Spleen (tissue), 11 donors: ENCODE measurements around the gene TAF3. TPM values are rescaled to one million over a fixed set of nuclear protein-coding genes. Genes with fewer than 3 reads are reported as not detected.

ENCODE experiments used
- DNase-seq: peaks from one replicate; pipeline ENCODE4 v3.0.0-alpha.2; 2020
- H3K27ac ChIP-seq, 8 donors: fragments of 200-600 bp; sonication (generic) in 7 of 8; 1 replicate in 4 of 8; 2 replicates in 4 of 8; pipeline versions ENCODE4 v1.5.0 to v1.8.0; 2016 to 2021; ENCODE audit warnings: inconsistent platforms in 4 of 8, mild to moderate bottlenecking in 4 of 8, moderate library complexity in 1 of 8
- H3K27me3 ChIP-seq, 7 donors: fragments of 200-600 bp; sonication (generic) in 6 of 7; replicated peaks in 1 of 7; 1 replicate in 4 of 7; 2 replicates in 3 of 7; pipeline versions ENCODE4 v1.5.0 to v1.8.0; 2016 to 2021; ENCODE audit warnings: inconsistent platforms in 3 of 7, mild to moderate bottlenecking in 1 of 7
- H3K36me3 ChIP-seq, 6 donors: fragments of 200-600 bp; sonication (generic) in 5 of 6; 1 replicate in 4 of 6; 2 replicates in 2 of 6; pipeline versions ENCODE4 v1.5.0 to v1.8.0; 2016 to 2021; ENCODE audit warnings: inconsistent platforms in 2 of 6
- H3K4me1 ChIP-seq, 6 donors: fragments of 200-600 bp; sonication (generic) in 5 of 6; 1 replicate in 3 of 6; 2 replicates in 3 of 6; pipeline versions ENCODE4 v1.5.0 to v1.8.0; 2016 to 2021; ENCODE audit warnings: inconsistent platforms in 3 of 6
- H3K4me3 ChIP-seq, 8 donors: fragments of 200-600 bp; sonication (generic) in 7 of 8; 1 replicate in 4 of 8; 2 replicates in 4 of 8; pipeline versions ENCODE4 v1.5.0 to v1.8.0; 2016 to 2021; ENCODE audit warnings: inconsistent platforms in 4 of 8, mild to moderate bottlenecking in 4 of 8, moderate library complexity in 2 of 8
- H3K9me3 ChIP-seq, 8 donors: fragments of 200-600 bp; sonication (generic) in 7 of 8; 1 replicate in 4 of 8; 2 replicates in 4 of 8; pipeline versions ENCODE4 v1.5.0 to v1.8.0; 2016 to 2021; ENCODE audit warnings: inconsistent platforms in 4 of 8
- POLR2A ChIP-seq, 3 donors: fragments of 450-650 bp; IDR thresholded peaks; one replicate each; pipeline ENCODE4 v1.5.1; 2017; ENCODE audit warnings: antibody characterized with exemption in 3 of 3, mild to moderate bottlenecking in 1 of 3
- POLR2AphosphoS5 ChIP-seq, 3 donors: sonication (generic); formaldehyde crosslinking; IDR thresholded peaks; one replicate each; pipeline ENCODE4 v1.5.1; 2017; ENCODE audit warnings: antibody characterized with exemption in 3 of 3
- WGBS, 5 donors: extraction: QIAGEN DNeasy Blood & Tissue Kit in 3 of 5; methylation state at CpG; one replicate each; pipeline versions ENCODE4 v1.1.5 to v1.1.7; 2013 to 2018; 5-methylcytosine and 5-hydroxymethylcytosine counted together
- intact Hi-C: fragments of 100-400 bp; cut with DNase I; formaldehyde crosslinking; loops from one replicate; pipeline ENCODE4 v1.15.0; 2023; ENCODE audit warnings: low total_unique reads
- polyA plus RNA-seq, 3 donors: library from polyadenylated mRNA; stranded (reverse); fragments of 200-250 nt; gene quantifications; one replicate each; pipeline ENCODE4 v1.2.1, GENCODE V29; 2013
- total RNA-seq, 7 donors: library from RNA; depleted of rRNA in 3 of 7; stranded (reverse); fragments of >200 nt in 3 of 7; fragmentation: NEBNext Ultra II Directional in 4 of 7; extraction: Animal tissue kit (Norgen Biotek cat#: 25700) in 4 of 7; gene quantifications; one replicate each; pipeline versions ENCODE4 v1.1.0 to v1.2.1, GENCODE V29; 2016 to 2021
- TF ChIP-seq, protein P1 (sequence below), 11 experiments: fragments of 200-600 bp in 7 of 11; fragments of 450-650 bp in 4 of 11; sonication (generic) in 4 of 11; IDR thresholded peaks in 8 of 11; conservative IDR thresholded peaks in 3 of 11; 1 replicate in 7 of 11; 2 replicates in 4 of 11; pipeline versions ENCODE4 v1.4.0 to v1.8.0; 2016 to 2021; ENCODE audit warnings: antibody characterized with exemption in 11 of 11, inconsistent platforms in 4 of 11, mild to moderate bottlenecking in 1 of 11
- donor health status: healthy with polysubstance abuse.
- donor health status: DM: no; HTN: no; CAD: no; lungs with moderate emphysema.
- donor health status: DM: no; HTN: no; CAD: no.
- donor health status: Bipolar disorder and iron deficiency.
- donor health status: healthy.
- donor health status: DM: no; HTN: no; CAD: no.
- donor health status: DM: yes; HTN: yes; CAD: no.

TAF3 gene
- total and polyA plus RNA-seq, 10 donors, result 2.7 to 13.0 (median 9.8) TPM

DNA sequence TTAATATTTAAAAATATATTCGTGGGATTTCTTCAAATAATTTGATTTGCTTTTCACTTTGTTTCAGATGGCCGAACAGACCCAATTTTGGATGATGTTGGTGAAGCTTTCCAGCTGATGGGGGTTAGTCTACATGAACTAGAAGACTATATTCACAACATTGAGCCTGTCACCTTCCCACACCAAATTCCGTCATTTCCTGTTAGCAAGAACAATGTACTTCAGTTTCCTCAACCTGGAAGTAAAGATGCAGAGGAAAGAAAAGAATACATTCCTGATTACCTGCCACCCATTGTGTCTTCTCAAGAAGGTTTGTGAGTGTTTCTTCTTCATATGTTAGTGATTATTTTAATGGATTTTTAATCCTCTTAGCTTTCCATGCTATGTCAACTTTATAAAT is 5.9 kb downstream of the TAF3 start:
- H3K36me3 ChIP-seq, result peaks cover 0 to 75% (median 28%) of the 10 kb centered on the region in 6 donors
- peaks cover 15 to 35% (median 18%) of the 10 kb centered on the region in 6 donors for H3K4me1 ChIP-seq
- H3K9me3 ChIP-seq, result no peaks in the 10 kb centered on the region
- intact Hi-C loops, result no loop called here
- no peak overlapping the region for H3K4me3 ChIP-seq
- 92 to 96% (median 95%) methylated on average over 3 of the region's 3 CpGs for WGBS, 5 donors
- no peak for DNase-seq
- TF ChIP-seq POLR2A (IDR thresholded peaks at IDR 0.05), result no peak
- no peak for TF ChIP-seq POLR2AphosphoS5 (IDR thresholded peaks at IDR 0.05)
- TF ChIP-seq, protein P1, sequence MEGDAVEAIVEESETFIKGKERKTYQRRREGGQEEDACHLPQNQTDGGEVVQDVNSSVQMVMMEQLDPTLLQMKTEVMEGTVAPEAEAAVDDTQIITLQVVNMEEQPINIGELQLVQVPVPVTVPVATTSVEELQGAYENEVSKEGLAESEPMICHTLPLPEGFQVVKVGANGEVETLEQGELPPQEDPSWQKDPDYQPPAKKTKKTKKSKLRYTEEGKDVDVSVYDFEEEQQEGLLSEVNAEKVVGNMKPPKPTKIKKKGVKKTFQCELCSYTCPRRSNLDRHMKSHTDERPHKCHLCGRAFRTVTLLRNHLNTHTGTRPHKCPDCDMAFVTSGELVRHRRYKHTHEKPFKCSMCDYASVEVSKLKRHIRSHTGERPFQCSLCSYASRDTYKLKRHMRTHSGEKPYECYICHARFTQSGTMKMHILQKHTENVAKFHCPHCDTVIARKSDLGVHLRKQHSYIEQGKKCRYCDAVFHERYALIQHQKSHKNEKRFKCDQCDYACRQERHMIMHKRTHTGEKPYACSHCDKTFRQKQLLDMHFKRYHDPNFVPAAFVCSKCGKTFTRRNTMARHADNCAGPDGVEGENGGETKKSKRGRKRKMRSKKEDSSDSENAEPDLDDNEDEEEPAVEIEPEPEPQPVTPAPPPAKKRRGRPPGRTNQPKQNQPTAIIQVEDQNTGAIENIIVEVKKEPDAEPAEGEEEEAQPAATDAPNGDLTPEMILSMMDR (IDR thresholded peaks at IDR 0.05 in 8 of 11, conservative IDR thresholded peaks at IDR 0.05 in 3 of 11), result no peak
- H3K27ac ChIP-seq, result no peak overlapping the region
- H3K27me3 ChIP-seq, result no peaks in the 10 kb centered on the region

GRCh38 chr10:7826971-7827370 is 8.7 kb downstream of the TAF3 start:
- H3K27ac ChIP-seq, result no peak overlapping the region
- no peak overlapping the region for H3K4me3 ChIP-seq
- H3K36me3 ChIP-seq, result peaks cover 0 to 66% (median 28%) of the 10 kb centered on the region in 6 donors
- no peaks in the 10 kb centered on the region for H3K9me3 ChIP-seq
- DNase-seq, result no peak
- 91 to 95% (median 93%) methylated on average over 4 of the region's 4 CpGs for WGBS, 5 donors
- no peaks in the 10 kb centered on the region for H3K27me3 ChIP-seq
- TF ChIP-seq, protein P1 (IDR thresholded peaks at IDR 0.05 in 8 of 11, conservative IDR thresholded peaks at IDR 0.05 in 3 of 11), result no peak
- TF ChIP-seq POLR2AphosphoS5 (IDR thresholded peaks at IDR 0.05) (no peak), POLR2A (IDR thresholded peaks at IDR 0.05) (no peak)
- peaks cover 0 to 18% (median 0%) of the 10 kb centered on the region in 6 donors for H3K4me1 ChIP-seq
- intact Hi-C loops, result no loop called here

GRCh38 chr10:7829289-7829834 is 11.1 kb downstream of the TAF3 start:
- TF ChIP-seq, protein P1 (IDR thresholded peaks at IDR 0.05 in 8 of 11, conservative IDR thresholded peaks at IDR 0.05 in 3 of 11), result no peak
- TF ChIP-seq POLR2AphosphoS5 (IDR thresholded peaks at IDR 0.05) (no peak), POLR2A (IDR thresholded peaks at IDR 0.05) (no peak)
- H3K36me3 ChIP-seq, result peaks cover 0 to 58% (median 26%) of the 10 kb centered on the region in 6 donors
- H3K27ac ChIP-seq, result no peak overlapping the region
- H3K27me3 ChIP-seq, result no peaks in the 10 kb centered on the region
- no peak for DNase-seq
- no peak overlapping the region for H3K4me3 ChIP-seq
- intact Hi-C loops, result no loop called here
- H3K9me3 ChIP-seq, result no peaks in the 10 kb centered on the region
- 91 to 96% (median 93%) methylated on average over 10 of the region's 10 CpGs for WGBS, 5 donors
- H3K4me1 ChIP-seq, result peaks cover 0 to 31% (median 0%) of the 10 kb centered on the region in 6 donors

- Histone ChIP-seq H3K9me3 (no peaks in the 10 kb centered on the region), H3K27me3 (no peaks in the 10 kb centered on the region), H3K4me1 (peaks cover 0 to 22% (median 0%) of the 10 kb centered on the region in 6 donors), H3K27ac (no peak overlapping the region), H3K36me3 (peaks cover 0 to 46% (median 4%) of the 10 kb centered on the region in 6 donors), H3K4me3 (no peak overlapping the region)
- no peak for DNase-seq
- 82 to 90% (median 88%) methylated on average over 1 of the region's 1 CpG for whole genome bisulfite sequencing, 5 donors
- TF ChIP-seq POLR2A (IDR thresholded peaks at IDR 0.05) (no peak), POLR2AphosphoS5 (IDR thresholded peaks at IDR 0.05) (no peak)
- TF ChIP-seq, protein P1 (IDR thresholded peaks at IDR 0.05 in 8 of 11, conservative IDR thresholded peaks at IDR 0.05 in 3 of 11), result no peak
- intact Hi-C loops, result no loop called here
Observed at GRCh38 chr10:7832060-7832459, 13.8 kb downstream of the TAF3 start.
